Immature natural killer cell (primary cell): ENCODE measurements around the gene SLC35G6. TPM values are rescaled to one million over a fixed set of nuclear protein-coding genes. Genes with fewer than 3 reads are reported as not detected.
A peak's percentile ranks its signal among the peaks of the same experiment; 100 is the strongest.
"Not testable (repeated sequence)": the region's sequence is repeated elsewhere in the genome, so short reads cannot be mapped to it uniquely, and the experiment has no call there.

Source experiments
- DNase-seq, 3 donors: peaks; one replicate each; pipeline ENCODE4 v3.0.0; 2022; ENCODE audit warnings: mixed read lengths in 1 of 3
- H3K27ac Mint-ChIP-seq, 6 donors: one replicate each; pipeline ENCODE4 v1.8.0; 2020; ENCODE audit warnings: mixed read lengths in 6 of 6, mild to moderate bottlenecking in 5 of 6, inconsistent platforms in 4 of 6, moderate library complexity in 3 of 6
- H3K27me3 Mint-ChIP-seq, 3 donors: one replicate each; pipeline ENCODE4 v1.8.0; 2020 to 2021; ENCODE audit warnings: low read depth in 3 of 3, mild to moderate bottlenecking in 3 of 3, mixed read lengths in 3 of 3, moderate library complexity in 3 of 3, inconsistent platforms in 1 of 3
- H3K36me3 Mint-ChIP-seq, 3 donors: one replicate each; pipeline ENCODE4 v1.8.0; 2020; ENCODE audit warnings: mixed read lengths in 3 of 3, inconsistent platforms in 2 of 3, mild to moderate bottlenecking in 2 of 3
- H3K4me1 Mint-ChIP-seq, 2 donors: one replicate each; pipeline ENCODE4 v1.8.0; 2020; ENCODE audit warnings: inconsistent platforms in 2 of 2, mild to moderate bottlenecking in 2 of 2, mixed read lengths in 2 of 2, moderate library complexity in 1 of 2
- H3K4me3 Mint-ChIP-seq, 5 donors: one replicate each; pipeline ENCODE4 v1.8.0; 2020; ENCODE audit warnings: mild to moderate bottlenecking in 5 of 5, mixed read lengths in 5 of 5, inconsistent platforms in 3 of 5, moderate library complexity in 3 of 5
- H3K9me3 Mint-ChIP-seq, 6 donors: one replicate each; pipeline ENCODE4 v1.8.0; 2020; ENCODE audit warnings: mild to moderate bottlenecking in 6 of 6, mixed read lengths in 6 of 6, inconsistent platforms in 4 of 6, moderate library complexity in 3 of 6
- polyA plus RNA-seq, 3 donors: library from polyadenylated mRNA; unstranded; fragments of 300-500 nt; fragmentation: Illumina TruSeq; gene quantifications; one replicate each; pipeline ENCODE4 v1.2.3, GENCODE V29; 2021

SLC35G6 gene
- polyA plus RNA-seq = not detected

- Mint-ChIP-seq H3K4me1 (peaks cover 69 to 83% of the 10 kb centered on the region in 2 donors), H3K27me3 (peaks cover 42 to 57% (median 47%) of the 10 kb centered on the region in 3 donors), H3K27ac (peak within 1 kb of the TSS; percentile 97 to 100 (median 100)), H3K4me3 (peak within 1 kb of the TSS; percentile 89 to 95 (median 93))
- H3K36me3 Mint-ChIP-seq, H3K9me3 Mint-ChIP-seq, DNase-seq: not testable (repeated sequence)
Observed at GRCh38 chr17:7481275-7481674, at the start of gene SLC35G6. Gene SLC35G6, plus strand, starts transcription at chr17:7481446. Its CDS starts 71 bp downstream, at chr17:7481517.

DNA sequence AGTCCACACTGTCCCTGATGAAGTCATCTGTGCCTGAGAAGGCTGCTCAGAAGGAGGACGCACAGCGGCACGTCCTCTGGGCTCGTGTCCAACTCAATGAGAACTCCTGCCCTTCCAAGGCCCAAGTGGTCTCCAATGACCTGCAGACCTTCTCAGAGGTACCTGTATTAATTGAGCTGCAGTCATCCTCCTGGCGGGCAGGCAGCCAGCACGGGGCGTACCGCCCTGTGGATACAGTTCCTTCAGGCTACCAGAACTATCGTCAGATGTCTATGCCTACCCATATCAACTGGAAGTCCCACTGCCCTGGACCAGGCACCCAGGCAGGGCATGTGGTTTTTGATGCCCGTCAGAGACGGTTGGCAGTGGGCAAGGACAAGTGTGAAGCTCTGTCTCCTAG lies 49.0 kb upstream of the SLC35G6 start:
- H3K27ac Mint-ChIP-seq = no peak overlapping the region
- peaks cover 18 to 21% of the 10 kb centered on the region in 2 donors for H3K4me1 Mint-ChIP-seq
- H3K4me3 Mint-ChIP-seq = no peak overlapping the region
- H3K27me3 Mint-ChIP-seq = peaks cover 10 to 14% (median 13%) of the 10 kb centered on the region in 3 donors
- H3K9me3 Mint-ChIP-seq = no peaks in the 10 kb centered on the region
- no peaks in the 10 kb centered on the region for H3K36me3 Mint-ChIP-seq
- no peak for DNase-seq

- Mint-ChIP-seq H3K27ac (peak overlapping the region; percentile 90 to 97 (median 95)), H3K9me3 (no peaks in the 10 kb centered on the region), H3K27me3 (peaks cover 27 to 29% (median 28%) of the 10 kb centered on the region in 3 donors), H3K4me3 (peak overlapping the region; percentile 93 to 96 (median 96)), H3K36me3 (peaks cover 7 to 10% (median 10%) of the 10 kb centered on the region in 3 donors), H3K4me1 (peaks cover 38 to 40% of the 10 kb centered on the region in 2 donors)
- no peak for DNase-seq
Observed at GRCh38 chr17:7435676-7436555, 45.3 kb upstream of the SLC35G6 start.

- H3K4me1 Mint-ChIP-seq = peaks cover 38 to 40% of the 10 kb centered on the region in 2 donors
- H3K36me3 Mint-ChIP-seq = peaks cover 7 to 10% (median 10%) of the 10 kb centered on the region in 3 donors
- H3K27me3 Mint-ChIP-seq = peaks cover 27 to 30% (median 27%) of the 10 kb centered on the region in 3 donors
- peak overlapping the region; percentile 86 to 95 (median 89) for H3K27ac Mint-ChIP-seq
- H3K4me3 Mint-ChIP-seq = peak overlapping the region; percentile 93 to 96 (median 96)
- peak; percentile 75 to 82 (median 79) for DNase-seq
- H3K9me3 Mint-ChIP-seq = no peaks in the 10 kb centered on the region
Observed at GRCh38 chr17:7436556-7437368, 44.5 kb upstream of the SLC35G6 start.

DNA sequence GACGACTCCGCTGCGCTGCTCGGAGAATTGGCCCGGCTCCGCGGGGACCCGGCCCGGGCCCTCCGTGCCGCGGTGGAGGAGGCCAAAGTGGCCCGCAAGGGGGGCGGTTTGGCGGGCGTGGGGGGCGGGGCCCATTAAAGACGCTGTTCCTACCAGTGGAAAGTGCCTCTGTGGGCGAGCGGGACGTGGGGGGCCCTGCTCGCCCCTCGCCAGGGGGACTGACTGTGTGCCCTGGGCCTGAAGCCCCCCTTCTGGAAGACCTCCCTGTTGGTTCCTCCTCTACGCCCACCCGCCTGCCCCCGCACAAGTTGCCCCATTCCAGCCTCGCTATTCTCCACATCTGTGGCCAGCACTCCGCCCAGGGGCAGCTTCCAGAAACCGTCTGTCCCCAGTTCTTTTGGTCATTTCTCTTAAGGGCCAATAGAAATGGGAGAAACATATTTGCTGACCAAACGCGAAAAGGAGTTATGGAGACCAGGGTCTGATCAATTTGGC lies 43.8 kb upstream of the SLC35G6 start:
- DNase-seq = no peak
- peaks cover 38 to 40% of the 10 kb centered on the region in 2 donors for H3K4me1 Mint-ChIP-seq
- H3K9me3 Mint-ChIP-seq = no peaks in the 10 kb centered on the region
- peaks cover 29 to 32% (median 31%) of the 10 kb centered on the region in 3 donors for H3K27me3 Mint-ChIP-seq
- no peak overlapping the region for H3K27ac Mint-ChIP-seq
- H3K4me3 Mint-ChIP-seq = peak overlapping the region; percentile 43 to 86 (median 66)
- peaks cover 7 to 12% (median 10%) of the 10 kb centered on the region in 3 donors for H3K36me3 Mint-ChIP-seq

GRCh38 chr17:7437950-7438614 lies 43.2 kb upstream of the SLC35G6 start:
- no peak for DNase-seq
- peaks cover 38 to 40% of the 10 kb centered on the region in 2 donors for H3K4me1 Mint-ChIP-seq
- peaks cover 0 to 1% (median 0%) of the 10 kb centered on the region in 6 donors for H3K9me3 Mint-ChIP-seq
- peak overlapping the region in 2 of 6 donors; percentile 21 to 72 for H3K27ac Mint-ChIP-seq
- peak overlapping the region; percentile 56 to 86 (median 66) for H3K4me3 Mint-ChIP-seq
- peaks cover 7 to 13% (median 10%) of the 10 kb centered on the region in 3 donors for H3K36me3 Mint-ChIP-seq
- peaks cover 29 to 34% (median 33%) of the 10 kb centered on the region in 3 donors for H3K27me3 Mint-ChIP-seq

DNA sequence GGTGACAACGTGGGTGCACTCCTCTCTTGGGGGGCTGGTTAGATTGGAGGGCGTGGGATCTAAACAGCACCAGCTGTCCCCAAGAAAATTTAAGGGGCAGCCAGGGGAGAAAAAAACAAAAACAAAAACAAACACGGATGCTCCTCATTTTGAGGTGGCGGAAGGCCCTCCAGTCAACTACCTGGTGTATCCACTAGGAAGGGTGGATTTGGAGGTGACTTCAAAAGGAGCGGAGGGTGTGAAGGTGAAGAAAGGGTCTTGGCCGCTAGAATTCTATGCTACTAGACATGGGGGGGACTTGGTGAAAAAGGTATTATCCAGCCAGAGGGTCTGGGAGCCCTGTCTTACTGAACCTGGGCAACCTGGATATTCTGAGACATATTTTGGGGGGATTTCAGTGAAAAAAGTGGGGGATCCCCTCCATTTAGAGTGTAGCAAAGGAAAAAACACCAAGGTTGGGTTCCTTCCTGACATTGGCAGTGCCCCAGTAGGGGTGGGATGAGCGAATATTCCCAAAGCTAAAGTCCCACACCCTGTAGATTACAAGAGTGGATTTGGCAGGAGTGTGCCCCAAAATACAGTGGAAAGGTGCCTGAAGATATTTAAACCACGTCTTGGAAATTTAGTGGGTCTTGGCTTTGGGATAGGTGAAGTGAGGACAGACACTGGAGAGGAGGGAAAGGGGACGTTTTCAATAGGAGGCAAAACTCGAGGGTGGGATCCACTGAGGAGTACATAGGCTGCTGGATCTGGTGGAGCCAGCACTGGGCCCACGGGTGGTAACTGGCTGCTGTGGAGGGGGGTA lies 42.4 kb upstream of the SLC35G6 start:
- Mint-ChIP-seq H3K27me3 (peaks cover 33 to 34% (median 34%) of the 10 kb centered on the region in 3 donors), H3K27ac (peak overlapping the region in 1 of 6 donors; percentile 13), H3K36me3 (peaks cover 7 to 13% (median 10%) of the 10 kb centered on the region in 3 donors), H3K9me3 (peaks cover 0 to 1% (median 0%) of the 10 kb centered on the region in 6 donors), H3K4me1 (peaks cover 38 to 40% of the 10 kb centered on the region in 2 donors), H3K4me3 (peak overlapping the region; percentile 53 to 69 (median 56))
- DNase-seq = no peak

DNA sequence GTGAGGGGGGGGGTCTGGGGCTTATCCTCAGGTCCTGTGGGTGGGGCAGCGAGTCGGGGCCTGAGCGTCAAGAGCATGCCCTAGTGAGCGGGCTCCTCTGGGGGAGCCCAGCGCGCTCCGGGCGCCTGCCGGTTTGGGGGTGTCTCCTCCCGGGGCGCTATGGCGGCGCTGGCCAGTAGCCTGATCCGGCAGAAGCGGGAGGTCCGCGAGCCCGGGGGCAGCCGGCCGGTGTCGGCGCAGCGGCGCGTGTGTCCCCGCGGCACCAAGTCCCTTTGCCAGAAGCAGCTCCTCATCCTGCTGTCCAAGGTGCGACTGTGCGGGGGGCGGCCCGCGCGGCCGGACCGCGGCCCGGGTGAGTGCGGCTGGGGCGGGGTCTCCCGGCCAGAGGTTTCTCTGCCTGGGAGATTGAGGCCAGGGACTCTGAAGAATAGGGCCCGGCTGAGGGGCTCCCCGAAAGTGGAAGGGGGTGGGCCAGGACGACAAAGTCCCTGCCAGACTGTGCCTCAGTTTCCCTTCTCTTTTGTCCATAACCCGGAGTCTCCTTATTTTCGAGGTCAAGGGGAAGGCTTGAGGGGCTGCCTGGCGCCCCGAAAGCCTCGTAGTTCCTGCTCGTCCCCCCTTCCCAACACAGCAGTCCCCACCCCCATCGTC lies 41.7 kb upstream of the SLC35G6 start, which contains the start of gene FGF11:
Gene FGF11 (plus strand): TSS at position 51 of the 651 bp plus-strand sequence. CDS start 109 bp downstream, at position 160.
- Mint-ChIP-seq H3K27ac (peak within 1 kb of the TSS in 1 of 6 donors; percentile 13), H3K36me3 (peaks cover 7 to 13% (median 10%) of the 10 kb centered on the region in 3 donors), H3K4me1 (peaks cover 39 to 40% of the 10 kb centered on the region in 2 donors), H3K27me3 (peaks cover 33 to 36% (median 34%) of the 10 kb centered on the region in 3 donors), H3K4me3 (peak within 1 kb of the TSS; percentile 53 to 72 (median 60)), H3K9me3 (peaks cover 0 to 1% (median 0%) of the 10 kb centered on the region in 6 donors)
- no peak for DNase-seq

GRCh38 chr17:7440113-7440833 lies 41.0 kb upstream of the SLC35G6 start:
- peaks cover 0 to 1% (median 0%) of the 10 kb centered on the region in 6 donors for H3K9me3 Mint-ChIP-seq
- DNase-seq = no peak
- H3K4me1 Mint-ChIP-seq = peaks cover 36 to 37% of the 10 kb centered on the region in 2 donors
- peak overlapping the region in 3 of 5 donors; percentile 34 to 72 (median 66) for H3K4me3 Mint-ChIP-seq
- H3K27me3 Mint-ChIP-seq = peaks cover 28 to 36% (median 31%) of the 10 kb centered on the region in 3 donors
- H3K36me3 Mint-ChIP-seq = peaks cover 7 to 13% (median 10%) of the 10 kb centered on the region in 3 donors
- no peak overlapping the region for H3K27ac Mint-ChIP-seq

DNA sequence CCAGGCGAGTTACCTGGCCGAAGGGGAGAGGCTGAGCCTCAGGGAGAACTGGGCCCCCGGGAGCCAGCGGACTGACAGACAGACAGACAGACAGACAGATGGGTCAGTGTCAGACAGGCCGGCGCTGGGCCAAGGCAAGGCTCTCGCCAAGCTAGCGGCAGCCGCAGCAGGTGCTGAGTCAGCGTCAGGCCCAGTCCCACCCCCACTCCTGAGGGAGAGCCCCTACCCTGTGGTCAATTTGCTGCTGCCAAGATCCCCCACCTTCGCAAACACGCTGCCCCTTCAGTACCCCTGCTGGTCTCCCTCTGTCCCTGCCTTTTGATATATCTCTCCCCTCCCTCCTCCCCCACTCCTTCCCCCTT lies 40.4 kb upstream of the SLC35G6 start:
- DNase-seq = no peak
- no peak overlapping the region for H3K4me3 Mint-ChIP-seq
- peaks cover 39% of the 10 kb centered on the region in 2 donors for H3K4me1 Mint-ChIP-seq
- H3K36me3 Mint-ChIP-seq = peaks cover 7 to 13% (median 10%) of the 10 kb centered on the region in 3 donors
- H3K9me3 Mint-ChIP-seq = peaks cover 0 to 1% (median 0%) of the 10 kb centered on the region in 6 donors
- H3K27me3 Mint-ChIP-seq = peaks cover 28 to 38% (median 29%) of the 10 kb centered on the region in 3 donors
- H3K27ac Mint-ChIP-seq = no peak overlapping the region

DNA sequence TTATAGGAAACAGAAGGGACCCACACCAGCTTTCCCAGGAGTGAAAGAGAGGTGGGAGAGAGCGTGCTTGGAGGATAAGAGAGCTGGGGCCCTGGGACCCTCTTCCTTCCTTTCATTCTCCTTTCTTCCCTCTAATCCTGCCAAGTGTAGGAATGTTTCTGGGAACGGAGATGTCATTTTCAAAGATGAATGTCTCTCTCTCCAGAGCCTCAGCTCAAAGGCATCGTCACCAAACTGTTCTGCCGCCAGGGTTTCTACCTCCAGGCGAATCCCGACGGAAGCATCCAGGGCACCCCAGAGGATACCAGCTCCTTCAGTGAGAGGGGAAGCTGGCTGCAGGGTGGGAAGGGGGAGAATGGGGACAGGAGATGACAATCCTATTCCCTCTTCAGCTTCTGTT lies 40.0 kb upstream of the SLC35G6 start:
- H3K27me3 Mint-ChIP-seq = peaks cover 27 to 38% (median 31%) of the 10 kb centered on the region in 3 donors
- peaks cover 39% of the 10 kb centered on the region in 2 donors for H3K4me1 Mint-ChIP-seq
- no peak overlapping the region for H3K4me3 Mint-ChIP-seq
- peaks cover 0 to 1% (median 0%) of the 10 kb centered on the region in 6 donors for H3K9me3 Mint-ChIP-seq
- no peak for DNase-seq
- H3K27ac Mint-ChIP-seq = no peak overlapping the region
- H3K36me3 Mint-ChIP-seq = peaks cover 10 to 13% (median 11%) of the 10 kb centered on the region in 3 donors
